UCSD-AML1 (cell line): ENCODE measurements around the gene CAND2.
"Not testable (repeated sequence)": the region's sequence is repeated elsewhere in the genome, so short reads cannot be mapped to it uniquely, and the experiment has no call there.

Experiments used
- DNase-seq: peaks from one replicate; lab custom pipeline; 2025; ENCODE audit not compliant: unreplicated experiment; lab: John Stamatoyannopoulos, UW

CAND2 gene

DNA sequence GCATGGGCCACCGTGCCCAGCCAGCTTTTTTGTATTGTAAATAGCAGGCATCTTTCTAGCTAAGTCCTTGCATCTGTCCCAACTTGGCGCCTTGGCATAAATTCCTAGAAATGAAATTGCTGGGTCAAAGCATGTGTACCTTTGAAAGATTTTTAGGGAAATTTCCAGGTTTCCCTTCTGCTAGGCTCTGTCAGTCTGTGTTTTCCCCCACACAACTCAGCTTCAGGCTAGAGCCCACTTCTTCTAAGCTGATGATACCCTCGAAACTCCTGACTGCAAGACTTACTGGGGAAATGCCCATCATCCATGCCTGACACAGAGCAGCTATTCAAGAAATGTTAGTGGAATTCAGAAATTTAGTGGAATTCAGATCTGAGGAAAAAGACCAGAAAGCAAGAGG lies 55.7 kb downstream of the CAND2 start:
- no peak for DNase-seq

DNA sequence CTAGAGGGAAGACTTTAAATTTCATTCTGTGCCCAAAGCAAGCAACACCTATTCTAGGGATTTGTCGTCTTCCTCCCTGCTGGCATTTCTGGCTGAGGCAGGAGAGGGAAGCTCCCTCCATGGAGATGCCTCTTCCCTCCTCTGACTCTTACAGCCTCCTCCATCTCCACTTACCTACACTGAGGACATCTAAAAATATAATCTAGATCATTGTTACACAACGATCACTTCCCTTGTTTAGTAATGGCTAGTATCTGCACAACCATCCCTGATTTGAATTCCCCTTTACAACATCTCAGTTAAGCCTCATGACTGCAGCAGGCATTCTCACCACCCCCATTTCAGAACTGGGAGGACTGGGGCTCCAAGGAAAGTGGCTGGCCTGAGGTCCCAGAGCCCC lies 57.4 kb downstream of the CAND2 start:
- not testable (repeated sequence) for DNase-seq

DNA sequence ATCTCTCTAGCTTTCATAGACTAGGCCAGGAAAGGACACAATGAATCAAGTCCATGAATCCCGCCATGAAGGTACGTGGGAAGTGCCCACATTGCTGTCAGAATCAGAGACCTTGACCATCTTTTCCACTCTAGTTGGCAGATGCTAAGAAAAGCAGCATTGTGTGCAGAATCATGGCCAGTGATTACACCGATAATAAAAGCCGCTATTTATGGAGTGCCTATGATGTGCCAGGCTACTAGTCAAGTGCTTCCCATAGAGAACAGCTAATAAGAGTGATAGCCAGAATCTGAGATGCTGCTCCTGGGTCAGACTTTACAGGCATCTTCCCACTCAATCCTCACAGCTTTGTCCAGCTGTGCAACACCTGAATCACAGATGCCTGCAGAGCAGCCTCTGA lies 58.1 kb downstream of the CAND2 start:
- DNase-seq = no peak

DNA sequence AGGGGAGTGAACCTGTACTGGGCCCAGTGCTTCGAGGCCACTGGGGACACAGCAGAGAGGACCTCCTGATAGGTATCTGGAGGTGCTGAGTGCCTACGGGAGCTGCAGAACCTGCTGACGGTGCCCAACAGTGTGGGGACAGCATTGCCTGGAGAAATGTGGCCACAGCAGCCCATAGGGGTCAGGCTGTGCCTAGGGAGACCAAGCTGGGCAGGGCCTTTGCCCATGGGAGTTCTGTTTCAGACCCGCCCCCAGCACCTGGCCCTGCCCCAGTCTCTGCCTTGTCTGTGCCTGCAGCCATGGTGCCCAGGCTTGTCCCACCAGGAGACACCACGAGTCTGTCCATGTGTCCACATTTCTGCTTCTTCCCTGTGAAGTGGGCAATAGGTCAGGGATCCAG lies 60.1 kb downstream of the CAND2 start:
- DNase-seq = no peak

DNA sequence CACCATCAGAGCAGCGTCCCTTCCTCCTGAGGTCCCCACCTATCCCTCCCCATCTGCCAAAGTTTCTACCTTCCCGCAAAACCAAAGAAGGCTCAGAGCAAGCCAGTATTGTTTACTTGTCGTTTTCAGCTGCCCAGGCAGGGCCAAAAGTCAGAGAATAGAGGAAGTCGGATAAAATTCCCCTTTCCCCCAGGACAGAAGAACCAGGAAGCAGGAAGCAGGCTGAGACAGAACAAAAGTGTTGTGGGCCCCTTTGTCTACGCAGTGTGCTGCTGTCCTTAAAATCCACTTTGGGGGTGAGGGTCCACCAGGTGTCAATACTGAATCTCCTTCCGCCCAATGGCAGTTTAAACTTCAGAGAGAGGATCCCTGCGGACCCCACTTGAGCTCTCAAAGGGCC lies 63.4 kb downstream of the CAND2 start:
- DNase-seq = peak; percentile 30

DNA sequence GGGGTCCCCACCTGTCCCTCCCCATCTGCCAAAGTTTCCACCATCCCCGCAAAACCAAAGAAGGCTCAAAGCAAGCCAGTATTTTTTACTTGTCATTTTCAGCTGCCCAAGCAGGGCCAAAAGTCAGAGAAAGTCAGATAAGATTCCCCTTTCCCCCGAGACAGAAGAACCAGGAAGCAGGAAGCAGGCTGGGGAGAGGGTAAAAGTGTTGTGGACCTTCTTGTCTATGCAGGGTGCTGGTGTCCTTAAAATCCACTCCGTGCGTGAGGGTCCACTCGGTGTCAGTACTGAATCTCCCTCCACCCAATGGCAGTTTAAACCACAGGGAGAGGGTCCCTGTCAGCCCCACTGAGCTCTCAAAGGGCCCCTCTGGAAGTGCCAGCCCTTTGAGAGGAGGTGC lies 65.1 kb downstream of the CAND2 start:
- no peak for DNase-seq

DNA sequence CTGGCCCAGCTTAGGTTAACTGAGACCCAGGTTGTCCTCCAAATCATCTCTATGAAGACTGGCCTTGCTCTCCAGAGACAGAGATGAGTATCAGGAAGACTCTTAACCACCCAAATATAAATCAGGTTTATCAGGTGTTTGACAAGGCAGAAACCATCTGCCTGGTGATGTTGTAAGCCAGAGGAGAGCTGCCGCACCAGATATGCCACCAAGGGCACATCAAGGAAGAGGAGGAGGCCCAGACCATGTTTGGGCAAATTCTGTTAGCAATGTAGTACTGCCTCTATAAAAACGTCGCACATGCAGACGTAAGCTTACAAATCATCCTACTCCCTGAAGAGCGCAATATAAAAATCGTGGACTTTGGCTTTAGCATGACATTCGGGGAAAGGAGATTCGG lies 65.9 kb downstream of the CAND2 start:
- DNase-seq = no peak

DNA sequence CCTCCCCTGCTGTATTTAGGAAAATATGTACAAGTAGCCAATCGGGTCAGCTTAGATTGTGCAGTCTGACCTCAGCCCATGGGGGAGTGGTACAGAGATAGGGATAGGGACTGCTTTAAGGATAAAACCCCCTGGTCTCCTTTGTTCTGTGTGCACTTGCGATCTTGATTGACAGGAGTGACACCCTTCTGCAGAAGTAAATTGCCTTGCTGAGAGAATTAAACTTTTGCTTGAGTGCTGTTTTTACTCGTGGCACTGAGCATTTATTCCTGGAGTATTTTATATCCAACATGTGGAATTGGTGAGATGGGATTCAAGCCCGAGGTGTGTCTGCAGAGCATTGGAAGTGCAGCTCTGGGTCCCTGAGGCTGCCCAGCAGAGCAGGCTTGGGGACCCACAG lies 68.8 kb downstream of the CAND2 start:
- DNase-seq = no peak

DNA sequence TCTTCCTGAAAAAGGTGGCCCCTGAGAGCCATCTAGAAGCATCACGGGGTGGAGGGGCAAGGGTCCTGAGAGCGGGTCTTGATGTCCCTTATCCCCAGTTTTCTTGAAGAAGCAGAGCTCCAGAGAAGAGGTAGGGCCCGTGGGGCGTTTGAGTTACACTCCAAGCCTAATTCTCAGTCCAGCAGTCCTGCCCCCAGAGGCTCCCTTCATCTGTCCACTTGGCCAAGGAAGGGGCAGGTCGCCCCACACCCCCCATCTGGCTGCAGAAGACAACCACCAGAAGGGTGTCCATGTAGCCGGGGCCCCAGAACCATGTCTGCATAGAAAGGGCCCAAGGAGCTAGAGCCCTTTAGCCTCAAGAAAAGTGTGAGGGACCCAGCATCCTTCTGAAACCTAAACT lies 70.4 kb downstream of the CAND2 start:
- no peak for DNase-seq

DNA sequence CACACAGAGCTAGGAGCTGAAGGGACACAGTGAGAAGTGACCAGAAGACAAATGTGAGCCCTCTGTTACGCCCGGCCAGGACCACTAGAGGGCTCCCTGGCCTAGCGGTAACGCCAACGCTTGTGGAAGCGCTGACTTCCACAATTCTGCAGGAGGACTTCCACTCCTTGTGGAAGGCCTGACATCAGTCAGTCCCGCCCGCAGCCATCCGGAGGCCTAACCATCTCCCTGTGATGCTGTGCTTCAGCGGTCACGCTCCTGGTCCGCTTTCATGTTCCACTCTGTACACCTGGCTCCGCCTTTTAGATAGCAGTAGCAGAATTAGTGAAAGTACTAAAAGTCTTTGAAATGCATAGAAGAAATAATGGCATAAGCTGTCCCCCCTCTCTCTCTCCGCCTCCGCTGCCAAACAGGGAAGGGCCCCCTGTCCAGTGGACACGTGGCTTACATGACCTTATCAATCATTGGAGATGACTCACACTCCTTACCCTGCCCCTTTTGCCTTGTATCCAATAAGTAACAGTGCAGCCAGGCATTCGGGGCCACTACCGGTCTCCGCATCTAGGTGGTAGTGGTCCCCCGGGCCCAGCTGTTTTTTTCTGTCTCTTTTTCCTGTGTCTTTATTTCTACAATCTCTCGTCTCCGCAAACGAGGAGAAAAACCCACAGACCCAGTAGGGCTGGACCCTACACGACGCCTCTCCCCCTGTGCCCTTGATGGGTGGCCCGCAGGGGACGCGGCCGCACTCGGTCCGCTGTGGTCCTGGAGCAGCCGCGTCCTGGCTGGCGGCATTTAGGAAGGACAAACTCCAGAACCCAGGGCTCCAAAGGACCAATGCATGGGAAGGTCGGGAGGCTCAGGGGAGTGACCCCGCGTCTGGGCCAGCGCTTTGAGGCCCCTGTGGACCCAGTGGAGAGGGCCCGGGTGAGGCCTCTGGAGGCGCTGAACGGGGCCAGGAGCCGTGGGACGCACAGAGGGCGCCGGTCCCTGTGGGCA lies 71.9 kb downstream of the CAND2 start:
- peak; percentile 80 for DNase-seq

DNA sequence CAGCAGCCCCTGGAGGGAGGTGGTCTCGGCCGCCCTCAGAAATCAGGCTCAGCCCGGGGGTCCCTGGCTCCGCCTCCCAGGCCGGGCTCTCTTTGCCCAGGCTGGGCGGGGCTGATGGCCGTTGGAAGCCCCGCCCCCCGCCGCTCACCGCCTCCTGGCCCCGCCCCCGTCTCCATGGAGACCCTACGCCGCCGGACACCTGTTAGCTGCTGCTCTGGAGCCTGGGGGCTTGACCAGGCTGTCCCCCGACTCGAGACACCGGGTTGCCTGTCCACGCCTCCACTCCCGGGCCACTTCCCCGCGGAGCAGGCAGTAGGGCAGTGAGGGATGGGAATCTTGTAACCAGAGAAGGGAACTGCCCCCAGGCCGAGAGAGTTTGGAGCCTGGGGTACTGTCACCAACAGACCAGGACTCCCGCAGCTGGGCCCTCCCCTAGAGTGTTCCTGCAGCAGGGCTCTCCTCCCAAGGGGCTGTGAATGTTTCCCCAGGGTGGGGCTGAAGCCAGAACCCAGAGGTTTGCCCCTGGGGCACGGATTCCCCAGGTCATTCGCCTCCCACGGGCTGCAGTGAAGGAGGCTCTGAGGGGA lies 72.6 kb downstream of the CAND2 start:
- no peak for DNase-seq

DNA sequence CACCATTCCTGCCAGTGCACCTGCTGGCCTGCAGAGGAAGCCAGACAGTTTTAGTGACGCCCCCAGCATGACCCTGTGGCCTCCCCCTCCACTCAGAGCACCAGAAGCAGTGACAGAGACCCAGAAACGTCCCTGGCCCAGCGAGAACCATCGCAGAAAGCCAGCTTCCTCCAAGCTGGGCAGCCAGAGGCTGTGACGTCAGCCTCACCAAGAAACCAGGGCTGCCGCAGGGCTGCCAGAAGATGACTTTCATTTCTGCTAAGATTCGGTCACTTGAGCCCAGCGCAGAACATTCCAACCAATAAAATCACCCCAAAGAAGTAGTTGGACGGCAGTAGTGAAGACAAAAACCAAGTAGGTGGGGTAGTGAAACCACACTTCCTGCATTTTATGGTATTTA lies 74.5 kb downstream of the CAND2 start:
- peak; percentile 42 for DNase-seq

DNA sequence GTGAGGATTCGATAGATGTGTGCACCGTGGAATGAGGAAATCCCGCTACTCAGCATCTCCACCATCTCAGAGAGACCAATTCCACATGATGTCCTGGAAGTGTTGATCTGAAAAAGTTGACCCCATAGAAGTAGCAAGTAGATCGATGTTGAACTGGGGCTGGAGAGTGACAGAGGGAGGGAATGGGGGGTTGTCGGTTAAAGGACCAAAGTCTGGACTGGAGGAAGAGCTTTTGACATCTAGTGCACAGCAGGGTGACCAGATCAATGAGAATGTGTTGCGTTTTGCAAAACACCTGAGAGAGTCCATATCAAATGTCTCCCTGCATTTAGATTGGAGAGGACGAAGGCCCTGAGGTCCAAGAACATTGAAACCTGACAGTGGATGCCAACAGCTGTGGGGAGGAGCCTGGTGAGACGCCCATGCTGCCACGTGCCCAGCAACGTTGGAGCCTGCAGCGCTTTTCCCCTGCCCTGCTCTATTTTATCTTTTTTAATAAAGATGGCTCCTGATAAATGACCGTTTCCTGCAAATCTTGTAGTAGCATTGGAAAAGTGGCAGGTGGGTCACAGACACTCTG lies 75.0 kb downstream of the CAND2 start:
- DNase-seq = no peak

DNA sequence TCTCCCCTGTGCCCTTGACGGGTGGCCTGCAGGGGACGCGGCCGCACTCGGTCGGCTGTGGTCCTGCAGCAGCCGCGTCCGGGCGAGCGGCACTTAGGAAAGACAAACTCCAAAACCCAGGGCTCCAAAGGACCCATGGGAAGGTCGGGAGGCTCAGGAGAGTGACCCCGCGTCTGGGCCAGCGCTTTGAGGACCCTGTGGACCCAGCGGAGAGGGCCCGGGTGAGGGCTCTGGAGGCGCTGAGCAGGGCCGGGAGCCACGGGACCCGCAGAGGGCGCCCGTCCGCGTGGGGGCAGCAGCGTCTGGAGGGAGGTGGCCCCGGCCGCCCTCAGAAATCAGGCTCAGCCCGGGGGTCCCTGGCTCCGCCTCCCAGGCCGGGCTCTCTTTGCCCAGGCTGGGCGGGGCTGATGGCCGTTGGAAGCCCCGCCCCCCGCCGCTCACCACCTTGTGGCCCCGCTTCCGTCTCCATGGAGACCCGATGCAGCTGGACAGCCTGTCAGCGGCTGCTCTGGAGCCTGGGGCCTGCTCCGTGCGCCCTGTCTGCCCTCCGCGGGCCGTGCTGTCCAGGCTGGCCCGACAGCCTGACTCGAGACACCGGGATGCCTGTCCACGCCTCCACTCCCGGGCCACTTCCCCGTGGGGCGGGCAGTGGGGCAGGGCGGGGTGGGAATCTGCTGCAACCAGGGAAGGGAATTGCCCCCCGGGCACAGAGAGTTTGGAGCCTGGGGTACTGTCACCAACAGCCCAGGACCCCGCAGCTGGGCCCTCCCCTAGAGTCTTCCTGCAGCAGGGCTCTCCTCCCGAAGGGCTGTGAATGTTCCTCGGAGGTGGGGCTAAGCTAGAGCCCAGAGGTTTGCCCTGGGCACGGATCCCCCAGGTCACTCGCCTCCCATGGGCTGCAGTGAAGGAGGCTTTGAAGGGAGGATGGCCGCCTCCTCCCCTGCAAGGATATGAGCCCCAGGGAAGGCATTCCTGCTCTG lies 79.7 kb downstream of the CAND2 start:
- no peak for DNase-seq

DNA sequence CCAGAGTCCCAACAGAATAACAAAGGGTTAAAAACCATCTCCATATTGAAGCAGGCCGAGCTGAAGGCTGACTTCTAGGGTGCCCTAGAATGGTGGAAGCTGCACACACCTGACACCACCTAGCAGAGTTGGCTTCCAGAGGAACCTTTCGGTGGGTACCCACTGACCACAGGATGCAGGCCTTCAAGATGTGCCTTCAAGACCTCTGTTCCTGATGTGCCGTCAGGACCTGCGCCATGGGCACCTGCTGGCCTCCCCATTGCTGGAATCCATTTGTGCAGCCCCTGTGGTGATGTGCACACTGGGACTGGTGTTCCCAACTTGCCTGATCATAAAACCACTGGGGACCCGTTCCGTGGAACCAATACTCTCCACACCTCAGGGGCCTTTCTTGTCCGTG lies 80.6 kb downstream of the CAND2 start:
- no peak for DNase-seq

DNA sequence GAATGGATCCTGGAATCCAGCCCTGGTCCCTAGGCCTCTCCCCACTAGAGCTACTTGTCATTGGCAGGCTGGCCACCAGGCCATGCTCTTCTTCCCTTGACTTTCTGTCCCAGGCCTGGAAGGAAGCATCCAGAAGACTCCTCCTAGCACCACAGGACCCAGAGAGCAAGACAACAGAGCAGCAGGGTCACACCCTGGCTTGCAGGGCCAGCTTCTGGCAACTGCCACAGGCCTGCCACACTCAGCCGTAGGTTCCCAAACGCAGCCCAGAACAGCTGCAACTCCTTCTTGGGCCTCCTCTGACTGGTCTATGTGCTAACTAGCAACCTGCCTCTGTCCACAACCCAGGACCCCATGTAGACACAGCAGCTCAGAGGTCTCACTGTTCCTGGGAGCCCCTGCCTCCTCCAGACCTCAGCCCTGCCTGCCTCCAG lies 81.7 kb downstream of the CAND2 start:
- DNase-seq = no peak

DNA sequence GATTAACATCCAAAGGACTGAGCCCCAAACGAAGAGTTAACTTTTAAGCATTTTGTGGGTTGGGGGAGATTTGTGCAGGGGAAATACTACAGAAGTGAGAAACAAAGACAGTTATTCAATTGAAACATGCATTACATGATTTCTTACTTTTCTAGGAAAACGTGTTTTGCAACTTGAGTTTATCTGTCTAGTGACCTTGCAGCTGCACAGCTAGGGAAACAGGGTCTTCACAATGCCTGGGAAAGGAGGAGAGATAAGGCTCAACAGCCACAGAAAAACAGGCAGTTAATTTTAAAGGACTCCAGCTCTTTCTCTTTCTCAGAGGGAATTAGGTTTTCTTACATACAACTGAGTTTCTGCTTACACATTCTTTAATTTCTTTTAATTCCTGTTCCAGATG lies 82.3 kb downstream of the CAND2 start:
- not testable (repeated sequence) for DNase-seq

DNA sequence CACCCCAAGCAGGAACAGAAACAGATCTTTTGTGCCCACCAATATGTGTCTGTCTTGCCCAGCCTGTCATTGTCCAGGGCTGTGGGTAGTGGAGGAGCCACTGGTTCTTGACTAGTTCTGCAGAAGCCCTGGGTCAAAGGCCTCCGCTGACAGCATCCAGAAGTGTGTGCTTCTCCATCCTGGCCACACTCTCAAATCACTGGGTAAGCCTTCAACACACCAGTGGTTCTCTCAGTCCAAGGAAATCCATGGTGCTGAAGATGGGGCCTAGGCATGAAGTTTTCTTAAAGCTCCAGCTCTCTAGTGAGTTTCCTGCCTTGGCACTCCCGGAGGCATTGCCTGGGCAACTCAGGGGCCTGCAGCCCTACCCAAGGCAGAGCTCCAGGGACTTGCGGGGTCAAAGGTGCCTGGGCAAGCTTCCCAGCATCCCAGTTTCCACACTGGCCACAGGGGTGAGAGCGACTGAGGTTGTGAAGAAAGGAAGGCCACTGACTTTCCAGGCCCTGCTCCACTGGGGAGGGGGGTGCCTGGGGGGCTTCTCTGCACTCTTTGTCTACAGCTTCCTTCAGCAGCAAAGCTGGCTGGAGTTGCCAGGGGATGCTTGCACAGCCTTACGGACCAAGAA lies 82.8 kb downstream of the CAND2 start:
- DNase-seq = no peak

DNA sequence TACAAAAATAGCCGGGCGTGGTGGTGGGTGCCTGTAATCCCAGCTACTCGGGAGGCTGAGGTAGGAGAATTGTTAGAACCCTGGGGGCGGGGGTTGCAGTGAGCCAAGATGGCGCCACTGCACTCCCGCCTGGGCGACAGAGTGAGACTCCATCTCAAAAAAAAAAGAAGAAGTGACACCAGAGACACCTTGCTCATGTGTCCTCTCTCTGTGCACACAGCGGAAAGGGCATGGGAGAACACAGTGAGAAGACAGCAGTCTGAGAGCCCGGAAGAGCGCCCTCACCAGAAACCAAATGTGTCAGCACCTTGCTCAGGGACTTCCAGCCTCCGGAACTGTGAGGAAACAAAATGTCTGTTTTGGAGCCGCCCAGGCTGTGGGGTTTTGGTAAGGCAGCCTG lies 85.4 kb downstream of the CAND2 start:
- not testable (repeated sequence) for DNase-seq
